ENCODE measurements around the gene HOXD11.

HOXD11 gene

DNA sequence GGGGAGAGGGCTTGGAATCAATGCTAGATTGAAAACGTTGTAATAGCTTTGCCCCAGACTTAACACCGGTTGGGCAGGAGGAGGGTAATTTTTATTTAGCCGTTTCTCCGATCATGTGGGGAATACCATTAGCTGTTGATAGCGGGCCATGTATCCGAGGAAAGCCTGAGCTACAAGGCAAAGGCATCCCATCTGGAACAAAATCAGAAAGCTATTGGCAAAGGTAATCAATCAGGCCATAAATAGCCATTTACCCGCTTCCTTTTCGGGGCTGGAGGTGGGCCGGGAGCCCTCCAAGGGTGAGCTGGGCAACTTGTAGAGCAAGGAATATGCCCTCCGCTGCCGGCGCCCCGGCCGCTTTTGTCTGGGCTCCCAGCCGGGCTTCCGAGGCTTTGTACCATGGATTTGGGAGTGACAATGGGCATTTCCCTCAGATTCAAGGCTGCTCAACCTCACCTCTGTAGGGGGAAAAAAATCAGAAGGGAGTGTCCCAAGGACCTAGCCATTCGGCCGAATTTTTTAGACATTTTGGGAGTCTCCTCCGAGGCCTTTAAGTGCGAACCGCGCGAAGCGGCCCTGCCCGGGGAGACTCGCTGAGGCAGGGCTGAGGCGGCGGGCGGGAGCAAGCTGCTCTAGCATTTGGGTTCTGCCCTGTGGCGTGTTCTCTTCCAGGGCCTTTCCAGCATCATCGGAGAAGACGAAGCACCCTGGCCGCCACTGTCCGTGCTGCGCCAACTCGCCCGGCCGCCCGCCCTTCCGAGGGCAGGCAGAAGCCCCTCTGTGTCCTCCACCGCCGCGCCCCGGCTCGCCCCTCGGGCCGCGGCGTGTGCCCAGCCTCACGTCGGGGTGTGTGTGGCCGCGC lies 14.3 kb downstream of the HOXD11 start:
- no peaks in the 10 kb centered on the region for H3K36me3 ChIP-seq (replicated peaks; ENCODE audit: low read depth, low read length)
- no peak for TF ChIP-seq EZH2phosphoT487 (IDR thresholded peaks at IDR 0.05; ENCODE audit: low read depth)
- TF ChIP-seq, protein P1, sequence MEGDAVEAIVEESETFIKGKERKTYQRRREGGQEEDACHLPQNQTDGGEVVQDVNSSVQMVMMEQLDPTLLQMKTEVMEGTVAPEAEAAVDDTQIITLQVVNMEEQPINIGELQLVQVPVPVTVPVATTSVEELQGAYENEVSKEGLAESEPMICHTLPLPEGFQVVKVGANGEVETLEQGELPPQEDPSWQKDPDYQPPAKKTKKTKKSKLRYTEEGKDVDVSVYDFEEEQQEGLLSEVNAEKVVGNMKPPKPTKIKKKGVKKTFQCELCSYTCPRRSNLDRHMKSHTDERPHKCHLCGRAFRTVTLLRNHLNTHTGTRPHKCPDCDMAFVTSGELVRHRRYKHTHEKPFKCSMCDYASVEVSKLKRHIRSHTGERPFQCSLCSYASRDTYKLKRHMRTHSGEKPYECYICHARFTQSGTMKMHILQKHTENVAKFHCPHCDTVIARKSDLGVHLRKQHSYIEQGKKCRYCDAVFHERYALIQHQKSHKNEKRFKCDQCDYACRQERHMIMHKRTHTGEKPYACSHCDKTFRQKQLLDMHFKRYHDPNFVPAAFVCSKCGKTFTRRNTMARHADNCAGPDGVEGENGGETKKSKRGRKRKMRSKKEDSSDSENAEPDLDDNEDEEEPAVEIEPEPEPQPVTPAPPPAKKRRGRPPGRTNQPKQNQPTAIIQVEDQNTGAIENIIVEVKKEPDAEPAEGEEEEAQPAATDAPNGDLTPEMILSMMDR (IDR thresholded peaks at IDR 0.05; ENCODE audit: low read depth, low read length) = no peak
- H3K9me3 ChIP-seq (ENCODE audit: insufficient read depth, low read length) = no peaks in the 10 kb centered on the region
- no peaks in the 10 kb centered on the region for H3K79me2 ChIP-seq (ENCODE audit: low read length)
- H3K9ac ChIP-seq (ENCODE audit: low read length) = no peak overlapping the region
- no peak overlapping the region for H2AFZ ChIP-seq (ENCODE audit: low read depth, low read length)
- H3K4me1 ChIP-seq (ENCODE audit: low read length) = no peaks in the 10 kb centered on the region
- H3K27me3 ChIP-seq (ENCODE audit: low read depth, low read length) = no peaks in the 10 kb centered on the region
- no peak overlapping the region for H3K4me2 ChIP-seq (ENCODE audit: low read length)
- H4K20me1 ChIP-seq (ENCODE audit: insufficient read depth, low read length) = no peaks in the 10 kb centered on the region
- H3K4me3 ChIP-seq (ENCODE audit: low read length) = no peak overlapping the region
- no peak overlapping the region for H3K27ac ChIP-seq (ENCODE audit: low read length)

DNA sequence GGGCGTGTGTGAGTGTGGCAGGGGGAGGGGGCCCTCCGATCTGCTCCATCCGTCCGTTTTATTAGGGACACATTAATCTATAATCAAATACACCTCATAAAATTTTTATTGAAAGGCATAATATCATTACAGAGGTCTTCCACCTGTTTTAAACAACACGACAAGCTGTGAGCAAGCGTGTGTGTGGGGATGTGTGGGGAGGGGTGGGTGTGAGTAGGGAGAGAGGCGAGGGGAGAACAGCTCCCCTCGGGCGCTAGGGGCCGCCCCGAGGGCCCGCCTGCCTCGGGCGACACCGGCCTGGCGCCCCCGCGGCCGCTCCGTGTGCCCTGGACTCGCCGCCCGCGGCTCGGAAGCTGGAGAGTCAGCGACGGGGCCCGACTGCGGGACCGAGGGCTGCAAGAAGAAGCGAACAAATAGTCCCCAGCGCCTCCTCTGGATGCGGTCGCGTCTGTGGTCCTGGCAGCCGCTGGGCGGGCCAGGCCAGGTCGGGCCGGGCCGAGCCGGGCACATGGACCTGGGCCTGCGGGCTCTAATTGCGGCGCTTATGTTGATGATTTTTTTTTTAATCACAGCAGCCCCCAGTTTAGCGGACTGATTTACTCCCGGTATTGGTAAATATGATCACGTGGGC lies 15.1 kb downstream of the HOXD11 start:
- no peaks in the 10 kb centered on the region for H3K9me3 ChIP-seq (ENCODE audit: insufficient read depth, low read length)
- no peaks in the 10 kb centered on the region for H4K20me1 ChIP-seq (ENCODE audit: insufficient read depth, low read length)
- no peak overlapping the region for H3K9ac ChIP-seq (ENCODE audit: low read length)
- TF ChIP-seq EZH2phosphoT487 (IDR thresholded peaks at IDR 0.05; ENCODE audit: low read depth) = no peak
- TF ChIP-seq, protein P1 (IDR thresholded peaks at IDR 0.05; ENCODE audit: low read depth, low read length) = no peak
- H3K36me3 ChIP-seq (replicated peaks; ENCODE audit: low read depth, low read length) = no peaks in the 10 kb centered on the region
- no peaks in the 10 kb centered on the region for H3K79me2 ChIP-seq (ENCODE audit: low read length)
- H3K4me2 ChIP-seq (ENCODE audit: low read length) = no peak overlapping the region
- no peaks in the 10 kb centered on the region for H3K27me3 ChIP-seq (ENCODE audit: low read depth, low read length)
- no peak overlapping the region for H3K4me3 ChIP-seq (ENCODE audit: low read length)
- no peaks in the 10 kb centered on the region for H3K4me1 ChIP-seq (ENCODE audit: low read length)
- H3K27ac ChIP-seq (ENCODE audit: low read length) = no peak overlapping the region
- no peak overlapping the region for H2AFZ ChIP-seq (ENCODE audit: low read depth, low read length)

DNA sequence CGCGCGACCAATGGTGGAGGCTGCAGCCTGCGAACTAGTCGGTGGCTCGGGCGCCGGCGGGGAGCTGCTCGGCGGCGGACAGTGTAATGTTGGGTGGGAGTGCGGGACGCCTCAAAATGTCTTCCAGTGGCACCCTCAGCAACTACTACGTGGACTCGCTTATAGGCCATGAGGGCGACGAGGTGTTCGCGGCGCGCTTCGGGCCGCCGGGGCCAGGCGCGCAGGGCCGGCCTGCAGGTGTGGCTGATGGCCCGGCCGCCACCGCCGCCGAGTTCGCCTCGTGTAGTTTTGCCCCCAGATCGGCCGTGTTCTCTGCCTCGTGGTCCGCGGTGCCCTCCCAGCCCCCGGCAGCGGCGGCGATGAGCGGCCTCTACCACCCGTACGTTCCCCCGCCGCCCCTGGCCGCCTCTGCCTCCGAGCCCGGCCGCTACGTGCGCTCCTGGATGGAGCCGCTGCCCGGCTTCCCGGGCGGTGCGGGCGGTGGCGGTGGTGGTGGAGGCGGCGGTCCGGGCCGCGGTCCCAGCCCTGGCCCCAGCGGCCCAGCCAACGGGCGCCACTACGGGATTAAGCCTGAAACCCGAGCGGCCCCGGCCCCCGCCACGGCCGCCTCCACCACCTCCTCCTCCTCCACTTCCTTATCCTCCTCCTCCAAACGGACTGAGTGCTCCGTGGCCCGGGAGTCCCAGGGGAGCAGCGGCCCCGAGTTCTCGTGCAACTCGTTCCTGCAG lies 15.8 kb downstream of the HOXD11 start, which contains the start of gene HOXD9:
Gene HOXD9 (plus strand): TSS at position 37 of the 728 bp plus-strand sequence. CDS start 50 bp downstream, at position 87.
- no peaks in the 10 kb centered on the region for H4K20me1 ChIP-seq (ENCODE audit: insufficient read depth, low read length)
- TF ChIP-seq EZH2phosphoT487 (IDR thresholded peaks at IDR 0.05; ENCODE audit: low read depth) = no peak
- TF ChIP-seq, protein P1 (IDR thresholded peaks at IDR 0.05; ENCODE audit: low read depth, low read length) = no peak
- no peaks in the 10 kb centered on the region for H3K4me1 ChIP-seq (ENCODE audit: low read length)
- no peak within 1 kb of the TSS for H3K4me3 ChIP-seq (ENCODE audit: low read length)
- H2AFZ ChIP-seq (ENCODE audit: low read depth, low read length) = no peak within 1 kb of the TSS
- no peaks in the 10 kb centered on the region for H3K79me2 ChIP-seq (ENCODE audit: low read length)
- H3K9ac ChIP-seq (ENCODE audit: low read length) = no peak within 1 kb of the TSS
- H3K9me3 ChIP-seq (ENCODE audit: insufficient read depth, low read length) = no peaks in the 10 kb centered on the region
- no peaks in the 10 kb centered on the region for H3K36me3 ChIP-seq (replicated peaks; ENCODE audit: low read depth, low read length)
- H3K4me2 ChIP-seq (ENCODE audit: low read length) = no peak within 1 kb of the TSS
- no peak within 1 kb of the TSS for H3K27ac ChIP-seq (ENCODE audit: low read length)
- no peaks in the 10 kb centered on the region for H3K27me3 ChIP-seq (ENCODE audit: low read depth, low read length)
